ENCODE results near the gene TIMM21.

TIMM21 gene

DNA sequence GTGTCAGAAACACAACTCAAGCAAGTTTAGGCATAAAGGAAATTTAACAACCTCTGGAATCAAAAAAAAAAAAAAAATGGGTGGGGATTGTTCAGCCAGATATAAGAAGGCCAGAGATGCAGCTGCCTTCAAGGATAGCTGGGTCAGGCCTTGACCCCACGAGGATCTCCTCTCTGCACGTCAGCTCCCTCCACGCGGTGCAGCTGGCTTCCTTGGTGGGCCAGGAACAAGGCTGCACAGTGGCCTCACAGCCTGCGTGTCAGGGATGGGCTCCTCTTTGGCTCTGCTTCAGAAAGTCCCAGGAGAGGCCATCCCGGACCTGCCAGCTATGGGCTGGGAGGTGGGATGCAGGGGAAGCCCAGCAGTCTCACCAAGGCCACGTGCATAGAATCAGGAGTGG lies 55.5 kb downstream of the TIMM21 start:
- H3K4me3 Mint-ChIP-seq: no peak overlapping the region
- H3K36me3 Mint-ChIP-seq (ENCODE audit: low read depth): no peaks in the 10 kb centered on the region
- TF ChIP-seq, protein P1, sequence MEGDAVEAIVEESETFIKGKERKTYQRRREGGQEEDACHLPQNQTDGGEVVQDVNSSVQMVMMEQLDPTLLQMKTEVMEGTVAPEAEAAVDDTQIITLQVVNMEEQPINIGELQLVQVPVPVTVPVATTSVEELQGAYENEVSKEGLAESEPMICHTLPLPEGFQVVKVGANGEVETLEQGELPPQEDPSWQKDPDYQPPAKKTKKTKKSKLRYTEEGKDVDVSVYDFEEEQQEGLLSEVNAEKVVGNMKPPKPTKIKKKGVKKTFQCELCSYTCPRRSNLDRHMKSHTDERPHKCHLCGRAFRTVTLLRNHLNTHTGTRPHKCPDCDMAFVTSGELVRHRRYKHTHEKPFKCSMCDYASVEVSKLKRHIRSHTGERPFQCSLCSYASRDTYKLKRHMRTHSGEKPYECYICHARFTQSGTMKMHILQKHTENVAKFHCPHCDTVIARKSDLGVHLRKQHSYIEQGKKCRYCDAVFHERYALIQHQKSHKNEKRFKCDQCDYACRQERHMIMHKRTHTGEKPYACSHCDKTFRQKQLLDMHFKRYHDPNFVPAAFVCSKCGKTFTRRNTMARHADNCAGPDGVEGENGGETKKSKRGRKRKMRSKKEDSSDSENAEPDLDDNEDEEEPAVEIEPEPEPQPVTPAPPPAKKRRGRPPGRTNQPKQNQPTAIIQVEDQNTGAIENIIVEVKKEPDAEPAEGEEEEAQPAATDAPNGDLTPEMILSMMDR (IDR thresholded peaks at IDR 0.05): no peak
- H3K9me3 Mint-ChIP-seq: no peaks in the 10 kb centered on the region
- peaks cover 3% of the 10 kb centered on the region for H3K27me3 Mint-ChIP-seq (ENCODE audit: low read depth, poor library complexity)
- peak overlapping the region; percentile 25 for H3K27ac Mint-ChIP-seq
- DNase-seq: no peak
- peaks cover 8% of the 10 kb centered on the region for H3K4me1 Mint-ChIP-seq

DNA sequence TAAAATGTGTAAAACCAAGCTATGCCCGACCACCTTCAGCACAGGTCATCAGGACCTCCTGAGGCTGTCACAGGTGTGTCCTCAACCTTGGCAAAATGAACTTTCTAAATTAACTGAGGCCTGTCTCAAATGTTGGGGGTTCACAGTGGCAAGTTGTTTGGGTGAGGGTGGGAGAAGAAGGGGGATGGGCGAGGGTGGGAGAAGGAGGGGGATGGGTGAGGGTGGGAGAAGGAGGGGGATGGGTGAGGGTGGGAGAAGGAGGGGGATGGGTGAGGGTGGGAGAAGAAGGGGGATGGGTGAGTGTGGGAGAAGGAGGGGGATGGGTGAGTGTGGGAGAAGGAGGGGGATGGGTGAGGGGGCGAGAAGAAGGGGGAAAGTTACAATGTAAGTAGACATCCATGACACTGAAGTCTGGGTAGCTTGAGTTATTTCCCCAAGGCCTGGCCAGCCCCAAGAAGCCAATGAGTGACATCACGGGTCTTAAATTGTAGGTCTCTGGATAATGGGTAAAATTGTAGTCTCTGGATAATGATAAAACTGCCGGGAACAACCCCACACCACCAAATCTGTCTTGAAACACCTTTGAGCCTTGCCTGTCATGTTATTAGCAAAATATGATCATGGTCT lies 56.3 kb downstream of the TIMM21 start:
- no peak overlapping the region for H3K27ac Mint-ChIP-seq
- no peaks in the 10 kb centered on the region for H3K27me3 Mint-ChIP-seq (ENCODE audit: low read depth, poor library complexity)
- no peak for DNase-seq
- H3K4me3 Mint-ChIP-seq: no peak overlapping the region
- no peaks in the 10 kb centered on the region for H3K36me3 Mint-ChIP-seq (ENCODE audit: low read depth)
- TF ChIP-seq, protein P1 (IDR thresholded peaks at IDR 0.05): no peak
- H3K9me3 Mint-ChIP-seq: no peaks in the 10 kb centered on the region
- peaks cover 8% of the 10 kb centered on the region for H3K4me1 Mint-ChIP-seq
